Neural progenitor cell (in vitro differentiated cells): ENCODE data around the gene INSM2. TPM values are rescaled to one million over a fixed set of nuclear protein-coding genes. Genes with fewer than 3 reads are reported as not detected.

Experiments
- DNase-seq: peaks from one replicate; pipeline ENCODE4 v3.0.0-alpha.2; 2016; ENCODE audit warnings: low spot score
- H2AFZ ChIP-seq: fragments of 200-600 bp; sonication (generic); replicated peaks from 2 replicates; pipeline ENCODE4 v1.6.1; 2016; ENCODE audit warnings: antibody characterized with exemption
- H3F3A ChIP-seq: fragments of 200-600 bp; sonication (generic); 2 replicates; pipeline ENCODE4 v1.6.1; 2016; ENCODE audit warnings: antibody characterized with exemption, low read depth
- H3K27ac ChIP-seq: fragments of 200-600 bp; sonication (generic); 2 replicates; pipeline ENCODE4 v1.5.1; 2016; ENCODE audit warnings: mild to moderate bottlenecking
- H3K27me3 ChIP-seq: fragments of 200-600 bp; sonication (generic); 2 replicates; pipeline ENCODE4 v1.6.1; 2016; ENCODE audit warnings: mild to moderate bottlenecking, moderate library complexity
- H3K36me3 ChIP-seq: fragments of 200-600 bp; sonication (generic); 2 replicates; pipeline ENCODE4 v1.5.1; 2016
- H3K4me1 ChIP-seq: fragments of 200-600 bp; sonication (generic); 2 replicates; pipeline ENCODE4 v1.6.1; 2016; ENCODE audit warnings: mixed run types
- H3K4me2 ChIP-seq: fragments of 200-600 bp; sonication (generic); 2 replicates; pipeline ENCODE4 v1.6.1; 2016
- H3K4me3 ChIP-seq: fragments of 200-600 bp; sonication (generic); 2 replicates; pipeline ENCODE4 v1.5.1; 2016
- H3K79me2 ChIP-seq: fragments of 200-600 bp; sonication (generic); 2 replicates; pipeline ENCODE4 v1.6.1; 2016; ENCODE audit warnings: low read depth
- H3K9ac ChIP-seq: fragments of 200-600 bp; sonication (generic); 2 replicates; pipeline ENCODE4 v1.6.1; 2016
- H3K9me3 ChIP-seq: fragments of 200-600 bp; sonication (generic); 2 replicates; pipeline ENCODE4 v1.5.1; 2016; ENCODE audit warnings: low read depth
- H4K20me1 ChIP-seq: fragments of 200-600 bp; sonication (generic); 2 replicates; pipeline ENCODE4 v1.6.1; 2016; ENCODE audit warnings: low read depth
- H3K27ac Mint-ChIP-seq: 3 replicates; pipeline ENCODE4 v1.8.0; 2021; ENCODE audit warnings: mixed read lengths
- H3K27me3 Mint-ChIP-seq: 2 replicates; pipeline ENCODE4 v1.8.0; 2022; ENCODE audit warnings: low read depth, mild to moderate bottlenecking, inconsistent platforms, moderate library complexity, mixed read lengths; ENCODE audit not compliant: insufficient read depth
- H3K36me3 Mint-ChIP-seq: 3 replicates; pipeline ENCODE4 v1.8.0; 2021; ENCODE audit warnings: mixed read lengths
- H3K4me1 Mint-ChIP-seq: 3 replicates; pipeline ENCODE4 v1.8.0; 2021; ENCODE audit warnings: mixed read lengths
- H3K4me3 Mint-ChIP-seq: 3 replicates; pipeline ENCODE4 v1.8.0; 2021; ENCODE audit warnings: mild to moderate bottlenecking, moderate library complexity, mixed read lengths
- H3K9me3 Mint-ChIP-seq: 3 replicates; pipeline ENCODE4 v1.8.0; 2020; ENCODE audit warnings: mixed read lengths
- CTCF ChIP-seq: fragments of 200-600 bp; sonication (generic); IDR thresholded peaks from 2 replicates; pipeline ENCODE4 v1.5.1; 2017; ENCODE audit warnings: antibody characterized with exemption, mild to moderate bottlenecking
- EZH2 ChIP-seq: fragments of 200-600 bp; sonication (generic); IDR thresholded peaks from 2 replicates; pipeline ENCODE4 v1.6.1; 2017; ENCODE audit warnings: antibody characterized with exemption, mild to moderate bottlenecking, moderate library complexity
- EZH2phosphoT487 ChIP-seq: fragments of 200-600 bp; sonication (generic); IDR thresholded peaks from 2 replicates; pipeline ENCODE4 v1.6.1; 2017; ENCODE audit warnings: antibody characterized with exemption
- total RNA-seq: library from RNA; depleted of rRNA; stranded (reverse); fragments of >200 nt; gene quantifications from 2 replicates; pipeline ENCODE4 v1.2.3, GENCODE V29; 2015; ENCODE audit warnings: low replicate concordance

The INSM2 gene
- total RNA-seq, 1 donor from 2014 or later = not detected

- H3K4me1 ChIP-seq = no peaks in the 10 kb centered on the region
- TF ChIP-seq EZH2phosphoT487 (no peak), CTCF (no peak)
- H2AFZ ChIP-seq = no peak overlapping the region
- no peaks in the 10 kb centered on the region for H3K36me3 ChIP-seq
- H3F3A ChIP-seq = no peaks in the 10 kb centered on the region
- no peak overlapping the region for H3K4me2 ChIP-seq
- H3K27me3 ChIP-seq = peaks cover 15% of the 10 kb centered on the region
- no peak overlapping the region for H3K4me3 Mint-ChIP-seq
- no peak overlapping the region for H3K9ac ChIP-seq
- H3K9me3 ChIP-seq = no peaks in the 10 kb centered on the region
- no peak overlapping the region for H3K27ac Mint-ChIP-seq
- H3K9me3 Mint-ChIP-seq = peaks cover 2% of the 10 kb centered on the region
- no peaks in the 10 kb centered on the region for H3K36me3 Mint-ChIP-seq
- H3K27ac ChIP-seq = no peak overlapping the region
- no peaks in the 10 kb centered on the region for H3K27me3 Mint-ChIP-seq
- no peak overlapping the region for H3K4me3 ChIP-seq
- DNase-seq = no peak
- no peaks in the 10 kb centered on the region for H3K4me1 Mint-ChIP-seq
- H3K79me2 ChIP-seq = no peaks in the 10 kb centered on the region
- H4K20me1 ChIP-seq = no peaks in the 10 kb centered on the region
Measured at GRCh38 chr14:35506927-35507326, 27.0 kb upstream of the INSM2 start.

DNA sequence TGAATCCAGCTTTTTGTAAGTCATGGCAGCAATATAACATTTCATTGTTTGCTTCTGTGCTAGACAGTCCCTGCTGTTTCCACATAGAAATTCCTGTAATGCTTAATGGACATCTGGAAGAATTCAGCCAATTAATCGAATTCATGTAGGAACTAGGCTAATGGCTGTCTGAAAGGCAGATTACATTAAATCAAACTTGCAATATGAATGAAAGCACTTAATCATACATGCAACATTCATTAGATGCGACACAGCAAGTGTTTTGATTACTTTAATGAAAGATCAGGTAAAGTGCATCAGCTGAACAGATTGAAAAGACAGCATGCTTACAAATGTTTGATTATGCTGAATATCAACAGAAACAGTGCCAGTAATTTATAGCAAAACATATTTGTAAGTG, 24.1 kb upstream of the INSM2 start:
- Mint-ChIP-seq H3K9me3 (peaks cover 2% of the 10 kb centered on the region), H3K4me3 (no peak overlapping the region), H3K4me1 (no peaks in the 10 kb centered on the region), H3K27me3 (no peaks in the 10 kb centered on the region), H3K36me3 (no peaks in the 10 kb centered on the region), H3K27ac (no peak overlapping the region)
- Histone ChIP-seq H3K4me3 (no peak overlapping the region), H3K27ac (no peak overlapping the region), H2AFZ (no peak overlapping the region), H3F3A (no peaks in the 10 kb centered on the region), H3K4me1 (no peaks in the 10 kb centered on the region), H3K9me3 (no peaks in the 10 kb centered on the region), H4K20me1 (no peaks in the 10 kb centered on the region), H3K9ac (no peak overlapping the region), H3K36me3 (no peaks in the 10 kb centered on the region), H3K27me3 (no peaks in the 10 kb centered on the region), H3K79me2 (no peaks in the 10 kb centered on the region), H3K4me2 (no peak overlapping the region)
- TF ChIP-seq CTCF = no peak
- TF ChIP-seq EZH2phosphoT487 = no peak
- TF ChIP-seq EZH2 = no peak
- no peak for DNase-seq

DNA sequence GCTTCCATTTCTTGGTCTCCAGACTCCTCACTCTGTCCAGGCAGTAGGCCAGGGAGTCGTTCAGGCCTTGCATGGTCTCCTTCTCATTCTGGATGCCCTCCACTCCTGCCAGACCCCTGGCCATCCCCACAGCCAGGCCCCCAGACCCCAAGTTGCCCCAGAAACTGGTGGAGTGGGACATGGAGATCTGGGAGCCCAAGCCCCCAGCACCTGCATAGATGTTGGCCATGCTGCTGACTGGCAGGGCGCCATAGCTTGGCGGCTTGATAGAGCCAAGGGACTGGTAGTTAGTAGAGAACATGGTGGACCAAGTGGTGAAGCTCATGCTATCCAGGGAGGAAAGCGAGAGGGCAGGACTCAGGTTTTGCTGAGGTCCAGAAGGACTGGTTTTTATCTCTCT, 21.2 kb upstream of the INSM2 start:
- peaks cover 2% of the 10 kb centered on the region for H3K9me3 Mint-ChIP-seq
- H3F3A ChIP-seq = no peaks in the 10 kb centered on the region
- no peak for DNase-seq
- no peaks in the 10 kb centered on the region for H3K27me3 ChIP-seq
- H3K4me2 ChIP-seq = no peak overlapping the region
- H3K27me3 Mint-ChIP-seq = no peaks in the 10 kb centered on the region
- no peak overlapping the region for H3K9ac ChIP-seq
- H2AFZ ChIP-seq = no peak overlapping the region
- no peaks in the 10 kb centered on the region for H4K20me1 ChIP-seq
- no peaks in the 10 kb centered on the region for H3K36me3 Mint-ChIP-seq
- H3K27ac Mint-ChIP-seq = no peak overlapping the region
- H3K36me3 ChIP-seq = no peaks in the 10 kb centered on the region
- H3K4me3 ChIP-seq = no peak overlapping the region
- no peak overlapping the region for H3K4me3 Mint-ChIP-seq
- H3K4me1 Mint-ChIP-seq = no peaks in the 10 kb centered on the region
- H3K4me1 ChIP-seq = no peaks in the 10 kb centered on the region
- H3K79me2 ChIP-seq = no peaks in the 10 kb centered on the region
- TF ChIP-seq EZH2phosphoT487 (no peak), EZH2 (no peak), CTCF (no peak)
- no peak overlapping the region for H3K27ac ChIP-seq
- no peaks in the 10 kb centered on the region for H3K9me3 ChIP-seq

DNA sequence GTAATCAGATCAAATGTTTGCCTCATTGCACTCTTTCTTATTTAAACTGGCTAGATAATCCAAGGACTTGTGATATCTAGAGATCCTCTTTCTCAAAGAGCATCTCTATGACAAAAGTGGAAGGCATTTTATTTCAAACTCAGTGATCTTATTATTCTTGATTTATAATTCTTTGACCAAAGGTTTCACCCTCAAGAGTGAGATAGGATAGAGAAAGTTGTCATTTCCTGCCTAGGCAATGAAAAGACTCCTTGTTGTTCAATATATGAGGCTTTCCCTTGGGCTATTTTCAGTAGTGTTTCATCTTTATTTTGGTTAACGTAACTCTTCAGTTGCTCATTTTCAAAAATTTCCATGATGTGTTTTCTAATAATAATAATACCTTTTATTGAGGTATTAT, 18.0 kb upstream of the INSM2 start:
- no peak for DNase-seq
- H3K36me3 Mint-ChIP-seq = no peaks in the 10 kb centered on the region
- no peaks in the 10 kb centered on the region for H3K79me2 ChIP-seq
- no peak overlapping the region for H3K27ac ChIP-seq
- no peak overlapping the region for H3K4me2 ChIP-seq
- H3K9me3 Mint-ChIP-seq = no peaks in the 10 kb centered on the region
- TF ChIP-seq EZH2 = no peak
- no peak for TF ChIP-seq EZH2phosphoT487
- no peak for TF ChIP-seq CTCF
- H3K9ac ChIP-seq = no peak overlapping the region
- no peaks in the 10 kb centered on the region for H3F3A ChIP-seq
- H3K36me3 ChIP-seq = no peaks in the 10 kb centered on the region
- no peak overlapping the region for H3K4me3 Mint-ChIP-seq
- H3K4me3 ChIP-seq = no peak overlapping the region
- no peaks in the 10 kb centered on the region for H3K4me1 ChIP-seq
- no peaks in the 10 kb centered on the region for H3K4me1 Mint-ChIP-seq
- H3K27me3 ChIP-seq = no peaks in the 10 kb centered on the region
- H2AFZ ChIP-seq = no peak overlapping the region
- H3K9me3 ChIP-seq = no peaks in the 10 kb centered on the region
- H4K20me1 ChIP-seq = no peaks in the 10 kb centered on the region
- no peaks in the 10 kb centered on the region for H3K27me3 Mint-ChIP-seq
- no peak overlapping the region for H3K27ac Mint-ChIP-seq
